GM12872 (cell line): ENCODE data around the gene LAMB3.

Experiments
- CTCF ChIP-seq: IDR thresholded peaks from 3 replicates; pipeline ENCODE4 v1.5.1; 2011; ENCODE audit warnings: low read depth, mild to moderate bottlenecking, low read length, moderate library complexity; ENCODE audit not compliant: insufficient read depth

Gene LAMB3

DNA sequence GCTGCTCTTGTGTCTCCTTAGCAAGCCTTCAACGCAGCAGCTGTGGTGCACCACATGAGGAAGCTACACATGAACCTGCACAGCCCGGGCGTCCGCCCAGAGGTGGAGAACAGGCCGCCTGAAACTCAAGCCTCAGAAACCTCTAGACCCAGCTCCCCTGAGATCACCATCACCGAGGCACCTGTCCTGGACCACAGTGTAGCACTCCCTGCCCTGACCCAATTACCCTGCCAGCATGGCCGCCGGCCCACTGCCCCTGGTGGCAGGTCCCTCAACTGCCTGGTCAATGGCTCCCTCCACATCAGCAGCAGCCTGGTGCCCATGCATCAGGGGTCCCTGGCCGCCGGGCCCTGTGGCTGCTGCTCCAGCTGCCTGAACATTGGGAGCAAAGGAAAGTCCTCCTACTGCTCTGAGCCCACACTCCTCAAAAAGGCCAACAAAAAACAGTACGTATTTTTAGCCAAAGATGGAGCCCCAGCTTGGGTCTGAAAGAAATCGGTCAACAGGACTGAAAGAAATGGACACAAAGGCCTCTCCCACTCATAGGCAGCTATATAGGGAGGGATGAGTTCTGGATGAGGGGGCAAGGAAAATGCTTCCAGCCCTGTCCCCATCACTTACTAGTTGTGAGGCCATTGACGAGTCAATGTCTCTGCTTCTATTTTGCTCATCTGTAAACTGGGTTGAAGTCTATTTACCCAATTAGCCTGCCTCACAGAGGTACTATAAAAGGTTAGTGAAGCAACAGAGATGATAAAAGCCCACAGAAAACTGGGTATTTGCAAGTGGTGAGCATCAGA lies 40.3 kb downstream of the LAMB3 start:
- TF ChIP-seq CTCF: 0 out of 3 replicates have a peak, but pooled peaks have one; percentile 22

DNA sequence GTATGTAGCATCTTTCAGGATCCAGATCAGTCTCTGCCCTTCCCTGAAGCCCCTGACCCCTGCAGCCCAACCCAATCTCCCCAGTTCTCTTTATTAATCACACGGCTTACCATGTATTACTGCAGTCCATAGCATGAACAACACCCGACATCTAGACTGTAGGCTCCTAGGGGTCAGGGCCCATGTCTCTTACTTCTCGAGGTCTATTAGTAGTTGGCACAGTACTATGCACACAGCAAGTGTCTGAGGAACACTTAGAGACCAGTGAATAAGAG lies 41.7 kb downstream of the LAMB3 start:
- TF ChIP-seq CTCF: no peak

DNA sequence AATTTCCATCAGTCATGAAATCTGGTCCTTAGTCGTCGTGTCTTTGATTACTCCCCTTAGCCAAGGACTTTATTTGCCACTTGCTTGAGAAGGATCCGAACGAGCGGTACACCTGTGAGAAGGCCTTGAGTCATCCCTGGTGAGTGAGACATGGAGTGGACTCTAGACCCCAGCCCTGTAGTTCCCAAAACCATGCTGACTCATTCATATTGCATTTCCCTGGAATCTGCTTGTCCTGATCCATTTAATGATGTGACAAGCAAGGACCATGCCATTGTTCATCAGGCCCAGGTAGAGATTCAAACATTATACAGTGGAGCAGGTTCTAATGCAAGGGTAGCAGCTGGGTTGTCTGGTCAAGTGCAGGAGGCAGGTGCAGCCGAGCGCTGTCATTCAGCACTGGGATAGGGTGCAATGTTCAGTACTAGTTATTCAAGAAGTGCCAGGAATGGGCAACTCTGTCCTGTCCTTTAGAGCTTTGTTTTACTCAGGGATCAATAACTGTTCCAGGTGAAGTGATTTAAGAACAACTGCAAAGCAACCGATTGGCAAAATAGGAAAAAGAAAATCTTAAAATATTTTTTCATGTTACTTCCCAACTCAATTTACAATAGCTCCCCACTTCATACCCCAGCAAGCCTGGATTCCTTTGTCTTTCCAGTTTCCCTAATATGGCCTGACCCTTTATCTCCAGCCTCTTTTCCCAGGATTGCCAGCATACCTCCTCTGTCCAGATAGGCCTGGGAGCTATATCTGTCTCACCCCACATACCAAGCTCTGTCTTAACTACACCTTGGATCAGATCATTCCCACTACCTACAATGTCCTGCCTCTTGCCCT lies 42.2 kb downstream of the LAMB3 start:
- TF ChIP-seq CTCF: no peak

GRCh38 chr1:209609041-209609790 lies 43.0 kb downstream of the LAMB3 start:
- no peak for TF ChIP-seq CTCF

GRCh38 chr1:209607795-209608178 lies 44.4 kb downstream of the LAMB3 start:
- TF ChIP-seq CTCF: no peak

- TF ChIP-seq CTCF: no peak
These were observed 45.0 kb downstream of the LAMB3 start for GRCh38 chr1:209607102-209607794.
